GM12872 (cell line): ENCODE measurements around the gene CHI3L2.

Experiments
- TF ChIP-seq, protein P1 (sequence below): IDR thresholded peaks from 3 replicates; pipeline ENCODE4 v1.5.1; 2011; ENCODE audit warnings: low read depth, mild to moderate bottlenecking, low read length, moderate library complexity; ENCODE audit not compliant: insufficient read depth

Gene CHI3L2

GRCh38 chr1:111198836-111199235 is 28.7 kb upstream of the CHI3L2 start:
- TF ChIP-seq, protein P1, sequence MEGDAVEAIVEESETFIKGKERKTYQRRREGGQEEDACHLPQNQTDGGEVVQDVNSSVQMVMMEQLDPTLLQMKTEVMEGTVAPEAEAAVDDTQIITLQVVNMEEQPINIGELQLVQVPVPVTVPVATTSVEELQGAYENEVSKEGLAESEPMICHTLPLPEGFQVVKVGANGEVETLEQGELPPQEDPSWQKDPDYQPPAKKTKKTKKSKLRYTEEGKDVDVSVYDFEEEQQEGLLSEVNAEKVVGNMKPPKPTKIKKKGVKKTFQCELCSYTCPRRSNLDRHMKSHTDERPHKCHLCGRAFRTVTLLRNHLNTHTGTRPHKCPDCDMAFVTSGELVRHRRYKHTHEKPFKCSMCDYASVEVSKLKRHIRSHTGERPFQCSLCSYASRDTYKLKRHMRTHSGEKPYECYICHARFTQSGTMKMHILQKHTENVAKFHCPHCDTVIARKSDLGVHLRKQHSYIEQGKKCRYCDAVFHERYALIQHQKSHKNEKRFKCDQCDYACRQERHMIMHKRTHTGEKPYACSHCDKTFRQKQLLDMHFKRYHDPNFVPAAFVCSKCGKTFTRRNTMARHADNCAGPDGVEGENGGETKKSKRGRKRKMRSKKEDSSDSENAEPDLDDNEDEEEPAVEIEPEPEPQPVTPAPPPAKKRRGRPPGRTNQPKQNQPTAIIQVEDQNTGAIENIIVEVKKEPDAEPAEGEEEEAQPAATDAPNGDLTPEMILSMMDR = no peak

- TF ChIP-seq, protein P1 = no peak
These were observed 28.2 kb upstream of the CHI3L2 start for GRCh38 chr1:111199329-111199728.

DNA sequence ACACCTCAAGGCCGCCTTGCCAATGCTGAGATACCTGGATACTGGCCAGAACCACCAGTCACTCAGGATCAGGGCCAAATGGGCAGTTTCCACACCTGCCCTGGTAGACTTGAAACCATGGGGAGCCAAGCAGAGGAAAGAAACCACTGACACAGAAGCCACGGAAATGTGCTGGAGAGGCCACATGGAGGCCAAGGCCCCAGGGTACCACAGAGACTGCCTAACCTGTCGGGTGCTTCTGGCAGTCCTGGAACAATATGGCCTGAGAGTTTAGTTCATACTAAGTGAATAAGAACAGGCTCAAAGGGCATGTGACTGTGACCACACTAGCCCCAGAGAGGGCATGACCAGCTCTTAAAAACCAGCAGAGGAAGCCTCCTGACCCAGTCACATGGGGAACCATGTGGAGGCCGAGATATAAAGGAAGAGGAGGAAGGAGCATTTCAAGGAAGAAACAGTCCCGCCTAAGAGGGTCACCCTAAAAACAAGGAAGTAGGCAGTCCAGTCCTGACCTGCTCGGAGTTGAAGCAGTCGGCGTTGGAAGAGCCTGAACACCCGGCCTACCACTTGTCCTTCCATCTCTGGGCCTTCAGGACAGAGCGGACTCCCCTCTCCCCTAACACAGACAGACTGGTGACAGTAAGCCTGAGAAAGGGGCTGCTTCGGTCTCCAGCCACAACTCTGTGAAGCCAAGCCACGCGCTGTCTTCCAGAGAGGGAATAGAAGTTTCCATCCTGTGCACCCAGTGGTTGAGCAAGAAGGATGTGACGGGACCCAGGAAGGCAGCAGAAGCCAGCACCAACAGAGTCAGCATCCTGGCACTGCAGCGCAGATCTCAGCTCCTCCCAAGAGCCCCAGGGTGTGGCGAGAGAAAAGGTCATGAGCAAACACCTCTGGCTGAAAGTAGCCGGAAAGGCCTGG is 27.4 kb upstream of the CHI3L2 start, which contains the start of gene DENND2D:
TSS of gene DENND2D (minus strand) at position 766 of the 921 bp plus-strand sequence. CDS start at position 579, 187 bp downstream.
- TF ChIP-seq, protein P1 = no peak

- TF ChIP-seq, protein P1 = no peak
These were observed 26.7 kb upstream of the CHI3L2 start for GRCh38 chr1:111200802-111201161.

DNA sequence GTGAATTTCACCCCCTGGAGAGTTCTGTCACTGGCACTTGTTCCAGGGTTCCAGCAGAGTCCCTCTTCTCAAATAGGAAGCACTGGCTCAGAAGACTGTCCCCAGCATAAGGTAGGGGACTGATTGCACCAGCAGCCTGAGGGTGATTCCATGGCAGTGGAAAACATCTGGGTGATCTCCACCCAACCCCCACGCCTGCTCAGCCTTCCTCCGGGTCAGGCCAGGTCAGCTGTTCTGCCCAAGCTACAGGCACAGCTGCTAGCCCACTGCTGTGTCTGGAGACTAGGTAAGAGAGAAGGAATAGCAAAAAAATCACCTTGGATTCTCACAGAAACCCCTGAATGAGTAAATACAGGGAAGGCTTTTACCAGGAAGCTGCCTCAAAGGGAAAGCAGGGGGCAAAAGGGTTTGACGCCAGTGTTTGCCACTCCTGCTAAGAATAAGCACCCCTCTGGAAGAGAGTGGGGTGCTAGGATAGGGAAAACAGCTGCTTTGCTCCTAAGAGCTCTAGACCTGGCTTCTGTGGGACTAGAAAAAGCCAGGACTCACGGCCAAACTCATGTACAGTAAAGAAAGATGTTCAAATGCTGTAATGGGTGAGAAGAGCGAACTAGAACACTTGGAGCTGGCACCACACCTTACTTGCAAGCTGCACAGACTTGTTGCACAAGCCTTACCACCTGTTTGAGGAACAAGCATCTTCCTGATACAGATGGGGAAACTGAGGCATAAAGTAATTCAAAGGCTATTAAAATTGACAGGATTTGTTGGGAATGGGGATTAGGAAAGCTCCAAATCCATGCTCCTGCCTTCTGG is 26.0 kb upstream of the CHI3L2 start:
- TF ChIP-seq, protein P1 = no peak

DNA sequence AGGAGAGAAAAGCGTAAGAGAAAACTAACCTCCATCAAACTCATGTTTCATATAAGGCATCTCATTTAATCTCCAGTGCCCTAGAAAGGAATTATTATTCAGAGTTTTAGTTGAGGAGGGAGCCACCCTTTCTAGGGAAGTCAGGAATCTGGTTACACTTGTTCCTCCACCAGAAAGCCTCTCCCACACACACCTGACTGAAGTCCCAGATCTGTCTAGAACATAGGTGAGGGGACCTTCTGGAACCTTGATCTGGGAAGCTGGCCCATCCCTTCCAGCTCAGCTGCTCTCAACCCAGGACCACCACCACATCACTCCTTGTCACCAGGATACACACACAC is 25.2 kb upstream of the CHI3L2 start:
- TF ChIP-seq, protein P1 = no peak
